Endothelial cell of umbilical vein (primary cell): ENCODE results near the gene KCTD1. TPM values are rescaled to one million over a fixed set of nuclear protein-coding genes. Genes with fewer than 3 reads are reported as not detected.

Experiments
- BruUV-seq: library from RNA; stranded (reverse); fragments of 400-500 nt; replicated peaks from 2 replicates; lab custom pipeline; 2021; lab: Mats Ljungman, UMichigan
- CTCF ChIA-PET: fragments of 300-600, 350-600 bp; sonication (Branson Sonifier 250); formaldehyde crosslinking; loops from one replicate; lab custom pipeline; 2021; ENCODE audit warnings: antibody characterized with exemption, inconsistent platforms; lab: Charles Lee
- POLR2A ChIA-PET: fragments of 300-600, 350-600 bp; sonication (Branson Sonifier 250); formaldehyde crosslinking; loops from one replicate; lab custom pipeline; 2021; ENCODE audit warnings: antibody characterized with exemption, inconsistent platforms; lab: Charles Lee
- DNase-seq: peaks from one replicate; pipeline ENCODE4 v3.0.0-alpha.2; 2011; ENCODE audit warnings: low read depth, low spot score
- FAIRE-seq: peaks from 2 replicates; lab custom pipeline; 2011; peaks lifted over from hg19 to GRCh38; lab: Jason Lieb, UNC
- H2AFZ ChIP-seq: 2 replicates; pipeline ENCODE4 v1.6.0; 2012; ENCODE audit warnings: low read depth, low read length, control low read depth, inconsistent platforms
- H3K27ac ChIP-seq: 2 replicates; pipeline ENCODE4 v1.5.1; 2011; ENCODE audit warnings: low read depth, mild to moderate bottlenecking, control low read depth, low read length, moderate library complexity; ENCODE audit not compliant: insufficient read depth
- H3K27me3 ChIP-seq, 2 experiments: 2 replicates each; pipeline versions ENCODE4 v1.6.0 to v1.6.1; 2011; ENCODE audit warnings: low read length in 2 of 2, mixed read lengths in 1 of 2; ENCODE audit not compliant: control insufficient read depth in 2 of 2, insufficient read depth in 2 of 2
- H3K36me3 ChIP-seq, 2 experiments: 2 replicates in 1 of 2; 3 replicates in 1 of 2; pipeline ENCODE4 v1.5.1; 2011; ENCODE audit warnings: low read length in 2 of 2, mild to moderate bottlenecking in 1 of 2, moderate library complexity in 1 of 2; ENCODE audit not compliant: control insufficient read depth in 2 of 2, insufficient read depth in 2 of 2; ENCODE audit errors: extremely low read depth in 1 of 2
- H3K4me1 ChIP-seq: 3 replicates; pipeline ENCODE4 v1.5.1; 2011; ENCODE audit warnings: mild to moderate bottlenecking, low read length; ENCODE audit not compliant: control insufficient read depth, insufficient read depth; ENCODE audit errors: extremely low read depth
- H3K4me2 ChIP-seq: 2 replicates; pipeline ENCODE4 v1.6.1; 2011; ENCODE audit warnings: low read length, control low read depth, mixed read lengths; ENCODE audit not compliant: insufficient read depth
- H3K4me3 ChIP-seq, 3 experiments: fragments of 200-600 bp in 1 of 3; sonication (generic), shearing (Covaris generic) in 1 of 3; replicated peaks in 1 of 3; 2 replicates each; pipeline ENCODE4 v1.5.1; 2011 to 2016; ENCODE audit warnings: control low read depth in 3 of 3, low read length in 3 of 3, mild to moderate bottlenecking in 2 of 3, inconsistent platforms in 1 of 3, low read depth in 1 of 3, moderate library complexity in 1 of 3; ENCODE audit not compliant: insufficient read depth in 1 of 3
- H3K79me2 ChIP-seq: 2 replicates; pipeline ENCODE4 v1.6.0; 2012; ENCODE audit warnings: low read length, inconsistent platforms; ENCODE audit not compliant: control insufficient read depth, insufficient read depth
- H3K9ac ChIP-seq: replicated peaks from 2 replicates; pipeline ENCODE3; 2011; ENCODE audit warnings: low read length, control low read depth; ENCODE audit not compliant: insufficient read depth; ENCODE audit errors: extremely low read depth
- H3K9me1 ChIP-seq: replicated peaks from 3 replicates; pipeline ENCODE4 v1.6.0; 2011; ENCODE audit warnings: mild to moderate bottlenecking, low read length; ENCODE audit not compliant: control insufficient read depth, insufficient read depth; ENCODE audit errors: extremely low read depth
- H3K9me3 ChIP-seq: replicated peaks from 2 replicates; pipeline ENCODE4 v1.5.1; 2012; ENCODE audit warnings: low read length, inconsistent platforms; ENCODE audit not compliant: control insufficient read depth, insufficient read depth
- H4K20me1 ChIP-seq: replicated peaks from 2 replicates; pipeline ENCODE3; 2011; ENCODE audit warnings: mild to moderate bottlenecking, low read length; ENCODE audit not compliant: control insufficient read depth, insufficient read depth; ENCODE audit errors: extremely low read depth
- CTCF ChIP-seq, 2 donors: IDR thresholded peaks; 1 replicate in 1 of 2; 2 replicates in 1 of 2; pipeline ENCODE4 v1.5.1; 2011; ENCODE audit warnings: low read length in 2 of 2, mild to moderate bottlenecking in 2 of 2, moderate library complexity in 2 of 2, control low read depth in 1 of 2, inconsistent platforms in 1 of 2, low read depth in 1 of 2; ENCODE audit not compliant: insufficient read depth in 1 of 2; ENCODE audit errors: extremely low read depth in 1 of 2
- EZH2 ChIP-seq: IDR thresholded peaks from 2 replicates; pipeline ENCODE4 v1.6.1; 2012; ENCODE audit warnings: borderline replicate concordance, low read depth, mild to moderate bottlenecking, moderate library complexity, low read length, inconsistent platforms; ENCODE audit not compliant: severe bottlenecking
- GATA2 ChIP-seq: IDR thresholded peaks from 2 replicates; pipeline ENCODE4 v1.7.0; 2011; ENCODE audit warnings: low read depth, mild to moderate bottlenecking, moderate library complexity, mixed read lengths, low read length; ENCODE audit not compliant: insufficient read length, insufficient read depth
- JUN ChIP-seq: IDR thresholded peaks from 2 replicates; pipeline ENCODE4 v1.6.1; 2011; ENCODE audit warnings: borderline replicate concordance, low read depth; ENCODE audit not compliant: insufficient read length, insufficient read depth
- MYC ChIP-seq: IDR thresholded peaks from one replicate; pipeline ENCODE4 v1.6.1; 2011; ENCODE audit warnings: mild to moderate bottlenecking, low read depth, low read length
- POLR2A ChIP-seq: IDR thresholded peaks from 2 replicates; pipeline ENCODE4 v1.6.1; 2012; ENCODE audit warnings: low read depth, mild to moderate bottlenecking, control low read depth, low read length
- POLR2AphosphoS5 ChIP-seq: IDR thresholded peaks from 2 replicates; pipeline ENCODE4 v1.6.1; 2012; ENCODE audit warnings: low read depth, mild to moderate bottlenecking, control low read depth, low read length, moderate library complexity; ENCODE audit not compliant: insufficient read depth
- dilution Hi-C: fragments of 300-500 bp; cut with MboI; formaldehyde crosslinking; loops from one replicate; pipeline ENCODE4 v1.15.0; 2019; ENCODE audit warnings: low sequenced_read_pairs; ENCODE audit not compliant: extremely low pct_ligation_motif_present
- intact Hi-C: fragments of 100-400 bp; cut with micrococcal nuclease; formaldehyde crosslinking; loops from one replicate; pipeline ENCODE4 v1.10.0; 2022
- polyA plus RNA-seq, 4 experiments: library from polyadenylated mRNA; depleted of rRNA in 3 of 4; stranded (reverse) in 3 of 4; unstranded in 1 of 4; fragments of >200 nt; gene quantifications; 2 replicates each; pipeline versions ENCODE4 v1.2.1 to v1.2.3, GENCODE V29; 2011 to 2012; ENCODE audit warnings: missing spikeins in 1 of 4
- total RNA-seq: library from RNA; stranded (reverse); gene quantifications from 2 replicates; pipeline ENCODE4 v1.2.3, GENCODE V29; 2021

KCTD1 gene
- total and polyA plus RNA-seq, 2 donors (not counting 3 experiments of a cell fraction or from before 2014, with no cell fraction given): 6.1 to 12.1 TPM

- Histone ChIP-seq H3K27me3 (no peaks in the 10 kb centered on the region), H3K4me2 (no peak overlapping the region), H2AFZ (peak overlapping the region; percentile 9), H3K36me3 (no peaks in the 10 kb centered on the region), H4K20me1 (no peaks in the 10 kb centered on the region), H3K9me3 (no peaks in the 10 kb centered on the region), H3K4me1 (peaks cover 31% of the 10 kb centered on the region), H3K4me3 (no peak overlapping the region), H3K79me2 (no peaks in the 10 kb centered on the region), H3K9ac (no peak overlapping the region), H3K9me1 (no peaks in the 10 kb centered on the region), H3K27ac (peak overlapping the region; percentile 92)
- CTCF ChIA-PET: interaction anchor here (1.9 kb wide), 1 partner anchor 11 kb away, joined by 18 read pairs; no protein-coding TSS in a partner anchor
- BruUV-seq: no TSS peak
- POLR2A ChIA-PET: no interaction called here
- intact Hi-C loops: no loop called here
- dilution Hi-C loops: no loop called here
- no peak for DNase-seq
- TF ChIP-seq CTCF (IDR thresholded peaks at IDR 0.05; ENCODE audit: extremely low read depth in 1 of 2, insufficient read depth in 1 of 2, low read depth in 1 of 2, low read length in 2 of 2) (no peak), GATA2 (no peak), EZH2 (no peak), POLR2A (no peak), POLR2AphosphoS5 (no peak), MYC (no peak), JUN (no peak)
- FAIRE-seq: no peak
Observed at GRCh38 chr18:26479065-26479680, 69.2 kb downstream of the KCTD1 start.
